SK-N-MC (cell line): ENCODE data around the gene ETV3.
"Not testable (repeated sequence)": the region's sequence is repeated elsewhere in the genome, so short reads cannot be mapped to it uniquely, and the experiment has no call there.

ENCODE experiments used
- DNase-seq: peaks from one replicate; pipeline ENCODE4 v3.0.0-alpha.2; 2011; ENCODE audit warnings: low read depth, low spot score
- H3K27ac ChIP-seq: fragments of 200-600 bp; sonication (generic); 2 replicates; pipeline ENCODE4 v1.5.1; 2016; ENCODE audit warnings: mixed run types
- H3K36me3 ChIP-seq: fragments of 200-600 bp; sonication (generic); 2 replicates; pipeline ENCODE4 v1.6.1; 2017; ENCODE audit warnings: antibody characterized with exemption, low read length, mixed read lengths; ENCODE audit not compliant: insufficient read depth
- H3K4me3 ChIP-seq: fragments of 200-600 bp; sonication (generic); 2 replicates; pipeline ENCODE4 v1.5.1; 2016
- H3K9ac ChIP-seq: fragments of 200-600 bp; sonication (generic); 2 replicates; pipeline ENCODE4 v1.8.0; 2017; ENCODE audit warnings: mixed run types, mixed read lengths; ENCODE audit not compliant: insufficient read length
- H3K9me3 ChIP-seq: fragments of 200-600 bp; sonication (generic); 2 replicates; pipeline ENCODE4 v1.6.1; 2017; ENCODE audit warnings: low read depth, mild to moderate bottlenecking, antibody characterized with exemption, low read length, moderate library complexity, mixed read lengths
- EZH2 ChIP-seq: fragments of 200-600 bp; sonication (generic); IDR thresholded peaks from one replicate; pipeline ENCODE4 v1.6.1; 2017; ENCODE audit warnings: antibody characterized with exemption
- FOXP2 ChIP-seq: optimal IDR thresholded peaks from 2 replicates; pipeline ENCODE3; 2011; ENCODE audit warnings: mild to moderate bottlenecking, moderate library complexity; ENCODE audit not compliant: insufficient read depth; ENCODE audit errors: extremely low read length, control extremely low read depth
- POLR2AphosphoS5 ChIP-seq: IDR thresholded peaks from 2 replicates; pipeline ENCODE4 v1.6.1; 2012; ENCODE audit warnings: mild to moderate bottlenecking, low read depth, low read length, borderline replicate concordance

ETV3 gene

GRCh38 chr1:157106813-157107189 is 31.4 kb downstream of the ETV3 start:
- Histone ChIP-seq H3K36me3 (no peaks in the 10 kb centered on the region), H3K9me3 (no peaks in the 10 kb centered on the region), H3K9ac (no peak overlapping the region), H3K4me3 (no peak overlapping the region), H3K27ac (no peak overlapping the region)
- TF ChIP-seq EZH2 (no peak), POLR2AphosphoS5 (no peak)
- no peak for DNase-seq

- DNase-seq = no peak
- Histone ChIP-seq H3K9me3 (no peaks in the 10 kb centered on the region), H3K9ac (no peak overlapping the region), H3K4me3 (no peak overlapping the region), H3K36me3 (no peaks in the 10 kb centered on the region), H3K27ac (no peak overlapping the region)
- TF ChIP-seq POLR2AphosphoS5 (no peak), FOXP2 (no peak), EZH2 (no peak)
Measured at GRCh38 chr1:157105988-157106812, 32.0 kb downstream of the ETV3 start.

GRCh38 chr1:157105298-157105987 is 32.8 kb downstream of the ETV3 start:
- no peak overlapping the region for H3K27ac ChIP-seq
- H3K36me3 ChIP-seq = no peaks in the 10 kb centered on the region
- H3K9ac ChIP-seq = no peak overlapping the region
- no peak for DNase-seq
- H3K9me3 ChIP-seq = no peaks in the 10 kb centered on the region
- no peak for TF ChIP-seq POLR2AphosphoS5
- no peak for TF ChIP-seq FOXP2
- no peak for TF ChIP-seq EZH2
- no peak overlapping the region for H3K4me3 ChIP-seq

- DNase-seq = no peak
- no peaks in the 10 kb centered on the region for H3K36me3 ChIP-seq
- H3K4me3 ChIP-seq = no peak overlapping the region
- H3K27ac ChIP-seq = no peak overlapping the region
- TF ChIP-seq POLR2AphosphoS5 = no peak
- TF ChIP-seq EZH2 = no peak
- TF ChIP-seq FOXP2 = no peak
- H3K9me3 ChIP-seq = no peaks in the 10 kb centered on the region
- no peak overlapping the region for H3K9ac ChIP-seq
Measured at GRCh38 chr1:157104598-157105293, 33.4 kb downstream of the ETV3 start.

- no peak for DNase-seq
- no peak overlapping the region for H3K4me3 ChIP-seq
- H3K9me3 ChIP-seq = no peaks in the 10 kb centered on the region
- H3K36me3 ChIP-seq = no peaks in the 10 kb centered on the region
- H3K27ac ChIP-seq = no peak overlapping the region
- no peak overlapping the region for H3K9ac ChIP-seq
- no peak for TF ChIP-seq POLR2AphosphoS5
Measured at GRCh38 chr1:157103268-157103667, 34.9 kb downstream of the ETV3 start.

- Histone ChIP-seq H3K27ac (no peak overlapping the region), H3K4me3 (no peak overlapping the region), H3K9me3 (no peaks in the 10 kb centered on the region), H3K9ac (no peak overlapping the region), H3K36me3 (no peaks in the 10 kb centered on the region)
- DNase-seq = no peak
- no peak for TF ChIP-seq FOXP2
- no peak for TF ChIP-seq EZH2
- no peak for TF ChIP-seq POLR2AphosphoS5
Measured at GRCh38 chr1:157101149-157101548, 37.0 kb downstream of the ETV3 start.

GRCh38 chr1:157099633-157100009 is 38.6 kb downstream of the ETV3 start, which contains the start of gene ETV3L:
Gene ETV3L (minus strand): TSS chr1:157099808. CDS start chr1:157099523, 285 bp downstream.
- Histone ChIP-seq H3K9me3 (no peaks in the 10 kb centered on the region), H3K36me3 (no peaks in the 10 kb centered on the region), H3K9ac (no peak within 1 kb of the TSS), H3K27ac (no peak within 1 kb of the TSS), H3K4me3 (no peak within 1 kb of the TSS)
- TF ChIP-seq FOXP2 (no peak), POLR2AphosphoS5 (no peak), EZH2 (no peak)
- DNase-seq = no peak

- not testable (repeated sequence) for H3K9me3 ChIP-seq, H3K9ac ChIP-seq, DNase-seq, H3K36me3 ChIP-seq, H3K27ac ChIP-seq, H3K4me3 ChIP-seq
Measured at GRCh38 chr1:157098987-157099632, 39.1 kb downstream of the ETV3 start.
